HG03558 (cell line): ENCODE measurements around the gene POLR2H.

ENCODE experiments used
- ATAC-seq: cut with Tn5 transposase; IDR thresholded peaks from one replicate; pipeline ENCODE4 v1.9.1; 2021; ENCODE audit warnings: moderate number of reproducible peaks; ENCODE audit not compliant: unreplicated experiment; ENCODE audit errors: extremely low read depth

Gene POLR2H

GRCh38 chr3:184384856-184385422 is 23.4 kb downstream of the POLR2H start:
- ATAC-seq, result no peak

- no peak for ATAC-seq
These were observed 24.7 kb downstream of the POLR2H start for GRCh38 chr3:184386047-184386806.

- no peak for ATAC-seq
These were observed 25.7 kb downstream of the POLR2H start for GRCh38 chr3:184387174-184387714.

GRCh38 chr3:184388164-184388935 is 26.8 kb downstream of the POLR2H start:
- no peak for ATAC-seq

GRCh38 chr3:184388936-184389230 is 27.4 kb downstream of the POLR2H start:
- no peak for ATAC-seq

- ATAC-seq, result no peak
These were observed 27.9 kb downstream of the POLR2H start for GRCh38 chr3:184389384-184389783.

- no peak for ATAC-seq
These were observed 28.5 kb downstream of the POLR2H start for GRCh38 chr3:184389935-184390528.

- ATAC-seq, result no peak
These were observed 29.8 kb downstream of the POLR2H start for GRCh38 chr3:184391266-184391665.

- no peak for ATAC-seq
These were observed 33.8 kb downstream of the POLR2H start for GRCh38 chr3:184395320-184395660.

- no peak for ATAC-seq
These were observed 37.9 kb downstream of the POLR2H start for GRCh38 chr3:184399410-184399809.

GRCh38 chr3:184405075-184406030 is 43.8 kb downstream of the POLR2H start:
- no peak for ATAC-seq

- no peak for ATAC-seq
These were observed 47.9 kb downstream of the POLR2H start for GRCh38 chr3:184409331-184409926.

GRCh38 chr3:184409946-184410500 is 48.5 kb downstream of the POLR2H start:
- no peak for ATAC-seq

GRCh38 chr3:184414418-184415202 is 53.1 kb downstream of the POLR2H start:
- ATAC-seq, result no peak

GRCh38 chr3:184415203-184415490 is 53.6 kb downstream of the POLR2H start:
- ATAC-seq, result no peak

GRCh38 chr3:184417619-184418327 is 56.3 kb downstream of the POLR2H start:
- ATAC-seq, result no peak
